Mesenchymal stem cell (in vitro differentiated cells and primary cell): ENCODE results near the gene CHKA.
A peak's percentile ranks its signal among the peaks of the same experiment; 100 is the strongest.

Experiments used
- DNase-seq: peaks from one replicate; pipeline ENCODE4 v3.0.0-alpha.2; 2013
- H2AFZ ChIP-seq: one replicate; pipeline ENCODE4 v1.6.1; 2013; ENCODE audit warnings: low read depth, mild to moderate bottlenecking, control low read depth, inconsistent platforms, low read length, moderate library complexity
- H2AK5ac ChIP-seq: 2 replicates; pipeline ENCODE4 v1.6.1; 2013; ENCODE audit warnings: low read length, moderate library complexity, mild to moderate bottlenecking, inconsistent platforms; ENCODE audit not compliant: severe bottlenecking
- H2BK120ac ChIP-seq: one replicate; pipeline ENCODE4 v1.6.1; 2013; ENCODE audit warnings: low read depth, mild to moderate bottlenecking, inconsistent platforms, low read length, moderate library complexity
- H2BK12ac ChIP-seq, 2 experiments: one replicate each; pipeline ENCODE4 v1.6.1; 2013; ENCODE audit warnings: inconsistent platforms in 2 of 2, low read length in 2 of 2, mild to moderate bottlenecking in 2 of 2, moderate library complexity in 2 of 2, control low read depth in 1 of 2
- H2BK15ac ChIP-seq: one replicate; pipeline ENCODE4 v1.6.1; 2013; ENCODE audit warnings: mild to moderate bottlenecking, low read depth, inconsistent platforms; ENCODE audit not compliant: poor library complexity, severe bottlenecking
- H2BK5ac ChIP-seq: 2 replicates; pipeline ENCODE4 v1.6.1; 2013; ENCODE audit warnings: low read depth, mild to moderate bottlenecking, low read length, control low read depth, inconsistent platforms; ENCODE audit not compliant: poor library complexity, severe bottlenecking
- H3K14ac ChIP-seq, 2 experiments: one replicate each; pipeline ENCODE4 v1.6.1; 2013; ENCODE audit warnings: inconsistent platforms in 2 of 2, low read length in 2 of 2, control low read depth in 1 of 2, mild to moderate bottlenecking in 1 of 2, moderate library complexity in 1 of 2
- H3K18ac ChIP-seq, 2 experiments: one replicate each; pipeline ENCODE4 v1.6.1; 2013; ENCODE audit warnings: inconsistent platforms in 2 of 2, low read length in 2 of 2, control low read depth in 1 of 2, low read depth in 1 of 2, mild to moderate bottlenecking in 1 of 2
- H3K23ac ChIP-seq, 2 experiments: one replicate each; pipeline ENCODE4 v1.6.1; 2013; ENCODE audit warnings: inconsistent platforms in 2 of 2, low read length in 2 of 2, mild to moderate bottlenecking in 2 of 2, moderate library complexity in 2 of 2, control low read depth in 1 of 2
- H3K27ac ChIP-seq: 2 replicates; pipeline ENCODE4 v1.5.1; 2013; ENCODE audit warnings: mild to moderate bottlenecking, moderate library complexity, low read length, control low read depth, inconsistent platforms; ENCODE audit not compliant: poor library complexity, severe bottlenecking
- H3K27me3 ChIP-seq, 2 experiments: 2 replicates each; pipeline versions ENCODE4 v1.6.1 to v1.7.0; 2013; ENCODE audit warnings: low read length in 2 of 2, mild to moderate bottlenecking in 2 of 2, moderate library complexity in 2 of 2, control low read depth in 1 of 2, inconsistent platforms in 1 of 2; ENCODE audit not compliant: control insufficient read depth in 1 of 2, insufficient read depth in 1 of 2
- H3K36me3 ChIP-seq, 2 experiments: 2 replicates each; pipeline versions ENCODE4 v1.6.1 to v1.7.0; 2013; ENCODE audit warnings: low read length in 2 of 2, control low read depth in 1 of 2, inconsistent platforms in 1 of 2, low read depth in 1 of 2, mild to moderate bottlenecking in 1 of 2; ENCODE audit not compliant: insufficient read depth in 2 of 2, control insufficient read depth in 1 of 2
- H3K4ac ChIP-seq, 2 experiments: one replicate each; pipeline ENCODE4 v1.6.1; 2013; ENCODE audit warnings: inconsistent platforms in 2 of 2, low read length in 2 of 2, mild to moderate bottlenecking in 2 of 2, moderate library complexity in 2 of 2, control low read depth in 1 of 2, low read depth in 1 of 2
- H3K4me1 ChIP-seq: 2 replicates; pipeline ENCODE4 v1.6.1; 2013; ENCODE audit warnings: low read depth, low read length, control low read depth; ENCODE audit not compliant: control insufficient read depth, insufficient read depth
- H3K4me2 ChIP-seq: 2 replicates; pipeline ENCODE4 v1.6.1; 2013; ENCODE audit warnings: low read length, mild to moderate bottlenecking, inconsistent platforms; ENCODE audit not compliant: poor library complexity, severe bottlenecking
- H3K4me3 ChIP-seq, 2 experiments: 2 replicates each; pipeline versions ENCODE4 v1.5.1 to v1.7.0; 2013; ENCODE audit warnings: low read length in 2 of 2, mild to moderate bottlenecking in 2 of 2, control low read depth in 1 of 2, low read depth in 1 of 2; ENCODE audit not compliant: insufficient read depth in 1 of 2
- H3K79me1 ChIP-seq: replicated peaks from 2 replicates; pipeline ENCODE4 v1.6.1; 2013; ENCODE audit warnings: mild to moderate bottlenecking, control low read depth, low read length, inconsistent platforms; ENCODE audit not compliant: poor library complexity, severe bottlenecking
- H3K9ac ChIP-seq: 2 replicates; pipeline ENCODE4 v1.7.0; 2013; ENCODE audit warnings: mild to moderate bottlenecking, low read length, moderate library complexity
- H3K9me3 ChIP-seq: 2 replicates; pipeline ENCODE4 v1.7.0; 2013; ENCODE audit warnings: mild to moderate bottlenecking, low read length; ENCODE audit not compliant: control insufficient read depth
- H4K8ac ChIP-seq: one replicate; pipeline ENCODE4 v1.6.1; 2013; ENCODE audit warnings: inconsistent platforms, mild to moderate bottlenecking, low read length, moderate library complexity
- H4K91ac ChIP-seq: one replicate; pipeline ENCODE4 v1.6.1; 2013; ENCODE audit warnings: mild to moderate bottlenecking, low read length, inconsistent platforms
- WGBS: methylation state at CpG from one replicate; pipeline ENCODE4 v1.1.7; 2013; ENCODE audit warnings: mixed read lengths; 5-methylcytosine and 5-hydroxymethylcytosine counted together

The CHKA gene

DNA sequence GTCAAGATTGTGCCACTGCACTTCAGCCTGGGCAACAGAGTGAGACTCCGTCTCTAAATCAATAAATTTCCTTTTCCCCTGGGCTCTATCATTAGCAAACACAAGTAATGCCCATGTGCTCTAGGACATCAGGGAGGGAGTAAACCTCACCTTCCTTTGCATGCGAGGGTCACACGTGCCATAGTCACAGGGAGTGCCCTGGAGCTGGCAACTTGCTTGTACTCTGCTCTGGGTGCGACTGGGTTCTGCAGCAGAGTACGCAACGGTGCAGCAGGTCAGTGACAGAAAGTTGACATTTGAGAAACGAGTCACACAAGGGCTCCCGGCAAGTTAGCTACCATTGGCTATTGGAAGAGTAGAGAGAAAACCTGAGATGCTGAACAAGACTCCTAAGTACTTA lies 32.6 kb upstream of the CHKA start:
- no peak overlapping the region for H4K8ac ChIP-seq
- no peak overlapping the region for H3K9ac ChIP-seq
- H3K27me3 ChIP-seq = peaks cover 0 to 13% of the 10 kb centered on the region in 2 experiments
- peaks cover 2% of the 10 kb centered on the region for H3K4me1 ChIP-seq
- no peak overlapping the region for H3K4me2 ChIP-seq
- H3K27ac ChIP-seq = no peak overlapping the region
- no peak overlapping the region for H4K91ac ChIP-seq
- no peak overlapping the region for H2BK12ac ChIP-seq
- H2BK120ac ChIP-seq = no peak overlapping the region
- no peak for DNase-seq
- H3K18ac ChIP-seq = no peak overlapping the region
- H3K14ac ChIP-seq = no peak overlapping the region
- no peak overlapping the region for H2BK15ac ChIP-seq
- no peak overlapping the region for H2AK5ac ChIP-seq
- no peak overlapping the region for H2AFZ ChIP-seq
- H3K36me3 ChIP-seq = peaks cover 13 to 38% of the 10 kb centered on the region in 2 experiments
- H3K79me1 ChIP-seq = peaks cover 3% of the 10 kb centered on the region
- no peak overlapping the region for H3K4ac ChIP-seq
- no peaks in the 10 kb centered on the region for H3K9me3 ChIP-seq
- H2BK5ac ChIP-seq = no peak overlapping the region
- WGBS = 89% methylated on average over 8 of the region's 8 CpGs
- no peak overlapping the region for H3K4me3 ChIP-seq
- H3K23ac ChIP-seq = no peak overlapping the region

GRCh38 chr11:68150037-68150436 lies 28.8 kb upstream of the CHKA start:
- WGBS = 40% methylated on average over 5 of the region's 7 CpGs
- H4K91ac ChIP-seq = no peak overlapping the region
- no peak overlapping the region for H3K4me3 ChIP-seq
- peaks cover 3 to 8% of the 10 kb centered on the region in 2 experiments for H3K36me3 ChIP-seq
- no peak overlapping the region for H3K4ac ChIP-seq
- H2AK5ac ChIP-seq = no peak overlapping the region
- H3K9me3 ChIP-seq = no peaks in the 10 kb centered on the region
- no peak overlapping the region for H3K4me2 ChIP-seq
- peak; percentile 22 for DNase-seq
- no peak overlapping the region for H4K8ac ChIP-seq
- H3K79me1 ChIP-seq = no peaks in the 10 kb centered on the region
- H3K27ac ChIP-seq = no peak overlapping the region
- no peak overlapping the region for H3K18ac ChIP-seq
- no peak overlapping the region for H3K14ac ChIP-seq
- no peak overlapping the region for H3K23ac ChIP-seq
- no peak overlapping the region for H2BK12ac ChIP-seq
- peaks cover 0 to 20% of the 10 kb centered on the region in 2 experiments for H3K27me3 ChIP-seq
- no peak overlapping the region for H3K9ac ChIP-seq
- H2AFZ ChIP-seq = no peak overlapping the region
- no peak overlapping the region for H2BK15ac ChIP-seq
- peaks cover 18% of the 10 kb centered on the region for H3K4me1 ChIP-seq
- H2BK120ac ChIP-seq = no peak overlapping the region
- H2BK5ac ChIP-seq = no peak overlapping the region

DNA sequence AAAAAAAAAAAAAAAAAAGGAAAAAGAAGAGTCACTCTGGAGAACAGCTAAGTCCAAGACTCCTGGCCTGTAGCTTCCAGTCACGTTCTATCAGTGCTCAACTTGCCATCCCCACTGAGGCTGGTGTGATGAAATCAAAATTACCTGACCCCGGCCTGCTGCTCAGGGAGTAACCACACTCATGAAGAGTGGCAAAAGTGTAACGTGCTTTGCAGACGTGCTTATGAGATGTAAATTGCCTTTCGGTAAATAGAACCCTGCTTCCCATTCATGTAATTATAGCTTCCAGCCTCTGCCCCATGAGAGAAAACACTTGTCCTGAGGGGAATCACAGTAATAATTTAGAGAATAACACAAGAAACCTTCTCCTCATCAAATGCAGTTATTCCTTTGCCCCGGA lies 28.2 kb upstream of the CHKA start:
- WGBS = 86% methylated on average over 6 of the region's 6 CpGs
- H3K18ac ChIP-seq = no peak overlapping the region
- H3K79me1 ChIP-seq = no peaks in the 10 kb centered on the region

GRCh38 chr11:68148879-68149278 lies 27.7 kb upstream of the CHKA start:
- Histone ChIP-seq H4K8ac (no peak overlapping the region), H2BK15ac (no peak overlapping the region), H3K9me3 (no peaks in the 10 kb centered on the region), H3K27me3 (peaks cover 0 to 20% of the 10 kb centered on the region in 2 experiments), H3K79me1 (no peaks in the 10 kb centered on the region), H2AK5ac (no peak overlapping the region), H3K23ac (no peak overlapping the region), H3K4me2 (no peak overlapping the region), H3K4me3 (no peak overlapping the region), H2BK120ac (no peak overlapping the region), H3K4me1 (peaks cover 18% of the 10 kb centered on the region), H3K18ac (no peak overlapping the region), H3K9ac (no peak overlapping the region), H2AFZ (no peak overlapping the region), H3K36me3 (peaks cover under 1 to 2% of the 10 kb centered on the region in 2 experiments), H3K14ac (no peak overlapping the region), H3K4ac (no peak overlapping the region), H2BK12ac (no peak overlapping the region), H4K91ac (no peak overlapping the region), H3K27ac (no peak overlapping the region), H2BK5ac (no peak overlapping the region)
- DNase-seq = no peak
- 92% methylated on average over 7 of the region's 7 CpGs for WGBS

More for the DNA sequence above, 28.2 kb upstream of the CHKA start:
- H3K27me3 ChIP-seq = peaks cover 0 to 20% of the 10 kb centered on the region in 2 experiments
- no peak overlapping the region for H4K91ac ChIP-seq
- H2BK12ac ChIP-seq = no peak overlapping the region
- no peak overlapping the region for H3K4me3 ChIP-seq
- H3K36me3 ChIP-seq = peaks cover 3 to 6% of the 10 kb centered on the region in 2 experiments
- no peak overlapping the region for H2BK5ac ChIP-seq
- H3K4ac ChIP-seq = no peak overlapping the region
- no peak for DNase-seq
- H2BK15ac ChIP-seq = no peak overlapping the region
- no peak overlapping the region for H2BK120ac ChIP-seq
- H3K27ac ChIP-seq = no peak overlapping the region
- no peak overlapping the region for H3K23ac ChIP-seq
- H3K9me3 ChIP-seq = no peaks in the 10 kb centered on the region
- H3K4me2 ChIP-seq = no peak overlapping the region
- H3K9ac ChIP-seq = no peak overlapping the region
- H2AFZ ChIP-seq = no peak overlapping the region
- H4K8ac ChIP-seq = no peak overlapping the region
- no peak overlapping the region for H3K14ac ChIP-seq
- no peak overlapping the region for H2AK5ac ChIP-seq
- H3K4me1 ChIP-seq = peaks cover 18% of the 10 kb centered on the region
